Adrenal gland (tissue), 12 donors: ENCODE results near the gene ZP1. TPM values are rescaled to one million over a fixed set of nuclear protein-coding genes. Genes with fewer than 3 reads are reported as not detected.

Experiments
- DNase-seq, 7 donors: peaks; one replicate each; pipeline ENCODE4 v3.0.0-alpha.2; 2019 to 2020
- H3K27ac ChIP-seq, 5 donors: fragments of 200-600 bp; sonication (generic) in 4 of 5; 1 replicate in 3 of 5; 2 replicates in 2 of 5; pipeline versions ENCODE4 v1.5.1 to v1.8.0; 2016 to 2020; ENCODE audit warnings: mild to moderate bottlenecking in 1 of 5
- H3K27me3 ChIP-seq: fragments of 200-600 bp; 2 replicates; pipeline ENCODE4 v1.8.0; 2021
- H3K36me3 ChIP-seq, 2 donors: fragments of 200-600 bp; replicated peaks in 1 of 2; 1 replicate in 1 of 2; 2 replicates in 1 of 2; pipeline versions ENCODE4 v1.5.1 to v1.8.0; 2018 to 2022
- H3K4me1 ChIP-seq, 2 donors: fragments of 200-600 bp; replicated peaks in 1 of 2; 1 replicate in 1 of 2; 2 replicates in 1 of 2; pipeline versions ENCODE4 v1.5.1 to v1.8.0; 2018 to 2021
- H3K4me3 ChIP-seq, 4 donors: fragments of 200-600 bp; sonication (generic) in 3 of 4; one replicate each; pipeline ENCODE4 v1.5.1; 2016 to 2018
- H3K9me3 ChIP-seq, 3 donors: fragments of 200-600 bp; sonication (generic) in 1 of 3; replicated peaks in 1 of 3; 1 replicate in 2 of 3; 2 replicates in 1 of 3; pipeline versions ENCODE4 v1.5.1 to v1.8.0; 2016 to 2021
- POLR2A ChIP-seq, 2 donors: fragments of 450-650 bp; IDR thresholded peaks; one replicate each; pipeline ENCODE4 v1.6.1; 2017; ENCODE audit warnings: antibody characterized with exemption in 2 of 2, mild to moderate bottlenecking in 2 of 2, moderate library complexity in 1 of 2
- WGBS, 4 donors: extraction: QIAGEN DNeasy Blood & Tissue Kit in 2 of 4; methylation state at CpG; one replicate each; pipeline versions ENCODE4 v1.1.5 to v1.1.7; 2013 to 2017; 5-methylcytosine and 5-hydroxymethylcytosine counted together
- intact Hi-C, 2 donors: fragments of 100-400 bp; cut with DNase I; formaldehyde crosslinking; loops; one replicate each; pipeline versions ENCODE4 v1.14.1 to v1.15.0; 2022 to 2023
- polyA plus RNA-seq, 3 donors: library from polyadenylated mRNA; stranded (reverse); fragments of 200-250 nt in 2 of 3; fragments of 350-450 nt in 1 of 3; fragmentation: Illumina TruSeq in 1 of 3; extraction: RNeasy Lipid Tissue Mini Kit (QIAGEN cat#74804) in 1 of 3; gene quantifications; one replicate each; pipeline ENCODE4 v1.2.3, GENCODE V29; 2013 to 2014
- total RNA-seq, 9 donors: library from RNA; depleted of rRNA in 4 of 9; stranded (reverse); fragments of >200 nt in 4 of 9; fragments of 120-200 nt in 1 of 9; fragmentation: NEBNext Ultra II Directional in 1 of 9; extraction: Animal tissue kit (Norgen Biotek cat#: 25700) in 1 of 9; gene quantifications; one replicate each; pipeline versions ENCODE4 v1.1.0 to v1.2.4, GENCODE V29; 2013 to 2023
- TF ChIP-seq, protein P1 (sequence below), 6 experiments: fragments of 450-650 bp in 4 of 6; fragments of 200-600 bp in 2 of 6; sonication (generic) in 1 of 6; IDR thresholded peaks; 1 replicate in 5 of 6; 2 replicates in 1 of 6; pipeline versions ENCODE4 v1.5.1 to v1.8.0; 2016 to 2021; ENCODE audit warnings: antibody characterized with exemption in 6 of 6, mild to moderate bottlenecking in 2 of 6, moderate library complexity in 1 of 6
- donor health status: healthy with polysubstance abuse.
- donor health status: Bipolar disorder and iron deficiency.
- donor health status: DM: yes; HTN: yes; CAD: no.
- donor health status: DM: no; HTN: no; CAD: no.
- donor health status: DM: no; HTN: no; CAD: no.
- donor health status: DM: yes; HTN: yes; CAD: no.

The ZP1 gene
- total and polyA plus RNA-seq, 12 donors: 0.24 to 6.3 (median 0.71) TPM; not detected in 2

DNA sequence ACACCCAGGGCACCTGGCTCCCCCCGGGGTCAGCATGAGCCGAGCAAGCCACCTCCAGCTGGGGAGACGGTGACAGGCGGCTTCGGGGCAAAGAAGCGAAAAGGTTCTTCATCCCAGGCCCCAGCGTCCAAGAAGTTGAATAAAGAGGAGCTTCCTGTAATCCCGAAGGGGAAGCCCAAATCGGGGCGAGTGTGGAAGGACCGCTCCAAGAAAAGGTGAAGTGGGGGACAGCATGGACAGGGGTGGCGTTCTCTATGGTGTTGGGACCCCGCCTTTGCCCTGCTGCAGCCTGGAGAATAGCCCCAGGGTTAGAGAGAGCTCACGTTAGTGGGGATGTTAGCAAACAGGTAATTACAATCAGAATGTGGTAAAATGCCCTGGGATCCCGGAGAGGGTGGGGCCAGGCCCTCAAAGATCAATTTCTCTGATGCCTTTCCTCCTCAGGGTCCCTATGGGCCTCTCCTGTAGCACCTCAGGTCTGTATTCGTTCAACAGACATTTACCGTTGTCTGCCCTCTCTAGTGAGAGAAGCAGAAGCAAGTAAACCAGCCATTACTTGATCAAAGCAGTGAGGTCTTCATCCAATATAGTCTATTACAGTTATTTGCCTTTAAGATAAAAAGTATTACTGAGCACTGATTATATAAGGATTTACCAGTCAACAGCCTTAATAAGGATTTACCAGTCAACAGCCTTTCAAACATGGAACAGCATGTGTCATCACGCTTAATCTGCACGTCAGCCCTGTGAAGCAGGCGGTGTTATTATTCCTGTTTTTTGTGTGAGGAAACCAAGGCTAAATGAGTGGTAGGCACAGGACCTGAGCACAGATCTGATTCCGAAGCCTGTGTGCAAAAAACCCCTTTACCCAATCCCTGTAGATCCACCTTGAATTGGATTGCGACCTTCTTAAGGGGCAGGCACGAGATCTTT, 24.4 kb upstream of the ZP1 start:
- no peaks in the 10 kb centered on the region for H3K9me3 ChIP-seq
- no peaks in the 10 kb centered on the region for H3K27me3 ChIP-seq
- TF ChIP-seq POLR2A (IDR thresholded peaks at IDR 0.05): peak in 1 of 2 donors; percentile 37
- TF ChIP-seq, protein P1, sequence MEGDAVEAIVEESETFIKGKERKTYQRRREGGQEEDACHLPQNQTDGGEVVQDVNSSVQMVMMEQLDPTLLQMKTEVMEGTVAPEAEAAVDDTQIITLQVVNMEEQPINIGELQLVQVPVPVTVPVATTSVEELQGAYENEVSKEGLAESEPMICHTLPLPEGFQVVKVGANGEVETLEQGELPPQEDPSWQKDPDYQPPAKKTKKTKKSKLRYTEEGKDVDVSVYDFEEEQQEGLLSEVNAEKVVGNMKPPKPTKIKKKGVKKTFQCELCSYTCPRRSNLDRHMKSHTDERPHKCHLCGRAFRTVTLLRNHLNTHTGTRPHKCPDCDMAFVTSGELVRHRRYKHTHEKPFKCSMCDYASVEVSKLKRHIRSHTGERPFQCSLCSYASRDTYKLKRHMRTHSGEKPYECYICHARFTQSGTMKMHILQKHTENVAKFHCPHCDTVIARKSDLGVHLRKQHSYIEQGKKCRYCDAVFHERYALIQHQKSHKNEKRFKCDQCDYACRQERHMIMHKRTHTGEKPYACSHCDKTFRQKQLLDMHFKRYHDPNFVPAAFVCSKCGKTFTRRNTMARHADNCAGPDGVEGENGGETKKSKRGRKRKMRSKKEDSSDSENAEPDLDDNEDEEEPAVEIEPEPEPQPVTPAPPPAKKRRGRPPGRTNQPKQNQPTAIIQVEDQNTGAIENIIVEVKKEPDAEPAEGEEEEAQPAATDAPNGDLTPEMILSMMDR (IDR thresholded peaks at IDR 0.05): no peak
- H3K27ac ChIP-seq: peak overlapping the region; percentile 31 to 85 (median 68)
- peak in 3 of 7 donors; percentile 29 to 65 (median 44) for DNase-seq
- H3K36me3 ChIP-seq: peaks cover 0 to 4% of the 10 kb centered on the region in 2 donors
- intact Hi-C loops: no loop called here
- 9 to 13% (median 9%) methylated on average over 16 to 23 of the region's 23 CpGs for WGBS, 4 donors
- H3K4me3 ChIP-seq: peak overlapping the region; percentile 49 to 86 (median 82)
- H3K4me1 ChIP-seq: peaks cover 17 to 39% of the 10 kb centered on the region in 2 donors

GRCh38 chr11:60844045-60844869, 23.1 kb upstream of the ZP1 start:
- 54 to 61% (median 59%) methylated on average over 10 of the region's 10 CpGs for WGBS, 4 donors
- no peaks in the 10 kb centered on the region for H3K9me3 ChIP-seq
- peak overlapping the region in 3 of 5 donors; percentile 68 to 85 (median 76) for H3K27ac ChIP-seq
- H3K4me3 ChIP-seq: peak overlapping the region in 1 of 4 donors; percentile 86
- intact Hi-C loops: no loop called here
- DNase-seq: peak in 3 of 7 donors; percentile 22 to 36 (median 24)
- peaks cover 0 to 17% of the 10 kb centered on the region in 2 donors for H3K36me3 ChIP-seq
- TF ChIP-seq POLR2A (IDR thresholded peaks at IDR 0.05): no peak
- TF ChIP-seq, protein P1 (IDR thresholded peaks at IDR 0.05): no peak
- no peaks in the 10 kb centered on the region for H3K27me3 ChIP-seq
- H3K4me1 ChIP-seq: peaks cover 17 to 39% of the 10 kb centered on the region in 2 donors

- H3K27me3 ChIP-seq: no peaks in the 10 kb centered on the region
- TF ChIP-seq POLR2A (IDR thresholded peaks at IDR 0.05): no peak
- TF ChIP-seq, protein P1 (IDR thresholded peaks at IDR 0.05): no peak
- H3K27ac ChIP-seq: peak overlapping the region in 2 of 5 donors; percentile 76 to 85
- 20 to 35% (median 24%) methylated on average over 4 of the region's 4 CpGs for WGBS, 4 donors
- peak overlapping the region in 1 of 4 donors; percentile 25 for H3K4me3 ChIP-seq
- no peaks in the 10 kb centered on the region for H3K9me3 ChIP-seq
- H3K4me1 ChIP-seq: peaks cover 17 to 39% of the 10 kb centered on the region in 2 donors
- intact Hi-C loops: no loop called here
- H3K36me3 ChIP-seq: peaks cover 0 to 23% of the 10 kb centered on the region in 2 donors
- DNase-seq: peak; percentile 33 to 78 (median 74)
Measured at GRCh38 chr11:60844870-60845221, 22.5 kb upstream of the ZP1 start.

DNA sequence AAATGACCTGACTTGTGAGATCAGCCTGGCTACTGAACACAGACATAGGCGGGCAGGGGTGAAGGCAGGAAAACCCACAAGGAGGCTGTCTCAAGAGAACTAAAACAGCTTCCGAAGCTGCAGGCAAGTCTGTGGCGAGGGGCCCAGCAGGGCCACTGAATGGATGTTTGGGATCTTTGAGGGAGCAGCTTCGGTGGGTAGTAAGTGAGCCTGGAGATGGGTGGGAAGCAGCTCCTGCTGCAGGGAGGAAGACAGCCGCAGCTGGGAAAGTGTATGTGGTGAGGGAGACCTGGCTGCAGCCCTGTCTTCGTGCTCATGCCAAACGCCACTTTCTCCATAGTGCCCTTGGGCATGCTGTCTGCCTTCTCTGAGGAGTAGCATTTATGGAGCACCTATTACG, 22.0 kb upstream of the ZP1 start:
- Histone ChIP-seq H3K36me3 (peaks cover 0 to 28% of the 10 kb centered on the region in 2 donors), H3K27ac (peak overlapping the region in 1 of 5 donors; percentile 85)
- intact Hi-C loops: no loop called here

More for the DNA sequence above, 22.0 kb upstream of the ZP1 start:
- Histone ChIP-seq H3K27me3 (no peaks in the 10 kb centered on the region), H3K9me3 (no peaks in the 10 kb centered on the region), H3K4me3 (no peak overlapping the region), H3K4me1 (peaks cover 17 to 39% of the 10 kb centered on the region in 2 donors)
- WGBS, 4 donors: 66 to 78% (median 74%) methylated on average over 8 of the region's 8 CpGs
- no peak for TF ChIP-seq POLR2A (IDR thresholded peaks at IDR 0.05)
- TF ChIP-seq, protein P1 (IDR thresholded peaks at IDR 0.05): no peak
- DNase-seq: no peak
